Sigmoid colon (tissue), 7 donors: ENCODE data around the gene SHBG. TPM values are rescaled to one million over a fixed set of nuclear protein-coding genes. Genes with fewer than 3 reads are reported as not detected.

ENCODE experiments used
- DNase-seq: peaks from one replicate; pipeline ENCODE4 v3.0.0-alpha.2; 2019
- H3K27ac ChIP-seq, 4 donors: fragments of 200-600 bp; sonication (generic); one replicate each; pipeline ENCODE4 v1.5.1; 2016 to 2019; ENCODE audit warnings: mild to moderate bottlenecking in 1 of 4
- H3K27me3 ChIP-seq, 3 donors: fragments of 200-600 bp; sonication (generic); one replicate each; pipeline ENCODE4 v1.5.1; 2019; ENCODE audit warnings: mild to moderate bottlenecking in 1 of 3
- H3K36me3 ChIP-seq, 4 donors: fragments of 200-600 bp; sonication (generic); one replicate each; pipeline ENCODE4 v1.5.1; 2016 to 2019
- H3K4me1 ChIP-seq, 4 donors: fragments of 200-600 bp; sonication (generic); one replicate each; pipeline ENCODE4 v1.5.1; 2017 to 2019
- H3K4me3 ChIP-seq, 4 donors: fragments of 200-600 bp; sonication (generic); one replicate each; pipeline ENCODE4 v1.5.1; 2017 to 2019; ENCODE audit warnings: mild to moderate bottlenecking in 2 of 4, moderate library complexity in 1 of 4
- H3K9me3 ChIP-seq, 4 donors: fragments of 200-600 bp in 3 of 4; sonication (generic) in 3 of 4; one replicate each; pipeline versions ENCODE4 v1.5.1 to v1.6.1; 2013 to 2019
- CTCF ChIP-seq, 4 experiments: fragments of 450-650 bp in 3 of 4; fragments of 200-600 bp in 1 of 4; IDR thresholded peaks; one replicate each; pipeline ENCODE4 v1.5.1; 2016 to 2019; ENCODE audit warnings: antibody characterized with exemption in 4 of 4, mild to moderate bottlenecking in 3 of 4, moderate library complexity in 2 of 4
- EP300 ChIP-seq, 4 donors: sonication (generic); formaldehyde crosslinking; IDR thresholded peaks; one replicate each; pipeline ENCODE4 v1.6.1; 2017; ENCODE audit warnings: antibody characterized with exemption in 4 of 4
- POLR2A ChIP-seq, 2 donors: fragments of 450-650 bp; IDR thresholded peaks; one replicate each; pipeline ENCODE4 v1.6.1; 2016; ENCODE audit warnings: antibody characterized with exemption in 2 of 2, mild to moderate bottlenecking in 2 of 2, moderate library complexity in 2 of 2
- POLR2AphosphoS5 ChIP-seq, 4 donors: sonication (generic); formaldehyde crosslinking; IDR thresholded peaks; one replicate each; pipeline ENCODE4 v1.6.1; 2017; ENCODE audit warnings: antibody characterized with exemption in 4 of 4
- WGBS, 2 donors: extraction: QIAGEN DNeasy Blood & Tissue Kit; methylation state at CpG; one replicate each; pipeline ENCODE4 v1.1.7; 2013; 5-methylcytosine and 5-hydroxymethylcytosine counted together
- intact Hi-C: fragments of 100-400 bp; cut with DNase I; formaldehyde crosslinking; loops from one replicate; pipeline ENCODE4 v1.15.1; 2023
- polyA plus RNA-seq, 3 donors: library from polyadenylated mRNA; stranded (reverse); fragments of 200-250 nt; gene quantifications; one replicate each; pipeline ENCODE4 v1.2.3, GENCODE V29; 2013
- total RNA-seq, 4 donors: library from RNA; depleted of rRNA; stranded (reverse); fragments of >200 nt; gene quantifications; one replicate each; pipeline ENCODE4 v1.1.0, GENCODE V29; 2016
- donor health status: healthy with polysubstance abuse.
- donor health status: Bipolar disorder and iron deficiency.
- donor health status: healthy.

Gene SHBG
- total and polyA plus RNA-seq, 7 donors, result 0.34 to 1.2 TPM; not detected in 5

DNA sequence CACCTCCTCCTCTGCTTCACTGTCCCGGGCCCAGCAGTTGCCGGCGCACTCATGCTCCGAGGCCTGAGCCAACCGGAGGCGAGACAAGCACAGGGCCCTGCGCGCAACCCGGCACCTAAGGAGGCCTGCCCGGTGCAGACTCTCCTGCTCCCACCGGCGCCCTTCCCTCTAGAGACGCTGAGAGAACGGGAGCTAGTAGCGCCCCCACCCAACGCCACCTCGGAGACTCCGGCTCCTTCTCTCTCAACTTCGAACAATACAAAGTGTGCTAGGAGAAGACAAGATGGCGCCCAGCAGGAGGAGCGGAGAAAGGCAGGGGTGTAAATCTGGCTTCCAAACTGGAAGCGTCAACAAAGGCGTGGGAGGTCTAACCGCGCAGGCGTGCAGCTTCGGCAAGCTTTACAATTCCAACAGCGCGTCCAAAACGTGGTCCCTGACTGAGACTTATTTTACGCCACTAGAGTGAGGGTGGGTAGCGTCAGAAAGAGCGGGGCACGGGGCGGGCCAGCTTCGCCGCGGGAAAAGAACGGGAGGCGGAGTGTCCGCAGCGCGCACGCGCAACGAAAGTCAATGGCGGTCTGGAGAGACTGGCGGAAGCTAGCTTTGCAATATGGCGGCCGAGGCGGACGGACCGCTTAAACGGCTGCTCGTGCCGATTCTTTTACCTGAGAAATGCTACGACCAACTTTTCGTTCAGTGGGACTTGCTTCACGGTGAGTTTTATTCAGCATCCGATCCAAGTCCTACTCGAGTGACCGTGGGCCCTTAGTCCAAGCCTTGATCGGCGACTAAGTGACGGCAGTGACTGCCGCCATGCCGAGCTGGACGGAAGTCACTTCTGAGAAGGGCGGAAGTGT, 46.5 kb upstream of the SHBG start, which contains the start of gene MPDU1:
MPDU1 (plus strand) TSS at position 600 of the 857 bp plus-strand sequence; CDS start at position 611, 11 bp downstream.
- peak; percentile 99 for DNase-seq
- WGBS, 2 donors, result 17 to 20% methylated on average over 69 of the region's 69 CpGs
- peak within 1 kb of the TSS; percentile 91 to 92 (median 92) for H3K27ac ChIP-seq
- intact Hi-C loops, result loop anchor here (10.0 kb wide), 1 partner anchor 271 kb away; the partner anchor contains the start of genes CYB5D1, NAA38 and TMEM88
- H3K4me1 ChIP-seq, result peaks cover 0 to 76% (median 64%) of the 10 kb centered on the region in 4 donors
- peak within 1 kb of the TSS; percentile 39 to 63 (median 56) for H3K4me3 ChIP-seq
- no peaks in the 10 kb centered on the region for H3K9me3 ChIP-seq
- H3K27me3 ChIP-seq, result no peaks in the 10 kb centered on the region
- TF ChIP-seq POLR2A (IDR thresholded peaks at IDR 0.05), result peak in 1 of 2 donors; percentile 25
- no peak for TF ChIP-seq CTCF (IDR thresholded peaks at IDR 0.05)
- TF ChIP-seq POLR2AphosphoS5 (IDR thresholded peaks at IDR 0.05), result peak; percentile 52 to 85 (median 62)
- peak in 1 of 4 donors; percentile 41 for TF ChIP-seq EP300 (IDR thresholded peaks at IDR 0.05)
- H3K36me3 ChIP-seq, result peaks cover 5 to 20% (median 6%) of the 10 kb centered on the region in 4 donors

GRCh38 chr17:7586673-7587419, 43.1 kb upstream of the SHBG start:
- Histone ChIP-seq H3K4me1 (peaks cover 0 to 64% (median 57%) of the 10 kb centered on the region in 4 donors), H3K36me3 (peaks cover 1 to 21% (median 10%) of the 10 kb centered on the region in 4 donors)

GRCh38 chr17:7587420-7588151, 42.3 kb upstream of the SHBG start:
- H3K4me1 ChIP-seq, result peaks cover 0 to 56% (median 50%) of the 10 kb centered on the region in 4 donors
- intact Hi-C loops, result loop anchor here (2.0 to 10.0 kb wide), 3 partner anchors 73 to 267 kb away; partner anchors contain the start of genes CYB5D1, KCTD11, NAA38 and TMEM88
- no peaks in the 10 kb centered on the region for H3K27me3 ChIP-seq
- DNase-seq, result peak; percentile 80
- no peaks in the 10 kb centered on the region for H3K9me3 ChIP-seq
- H3K27ac ChIP-seq, result peak overlapping the region; percentile 82 to 90 (median 86)
- peaks cover 9 to 28% (median 17%) of the 10 kb centered on the region in 4 donors for H3K36me3 ChIP-seq
- TF ChIP-seq POLR2A (IDR thresholded peaks at IDR 0.05) (no peak), EP300 (IDR thresholded peaks at IDR 0.05) (no peak), CTCF (IDR thresholded peaks at IDR 0.05) (no peak), POLR2AphosphoS5 (IDR thresholded peaks at IDR 0.05) (no peak)
- WGBS, 2 donors, result 81 to 83% methylated on average over 12 of the region's 12 CpGs
- H3K4me3 ChIP-seq, result no peak overlapping the region

More at GRCh38 chr17:7586673-7587419, 43.1 kb upstream of the SHBG start:
- no peak for TF ChIP-seq CTCF (IDR thresholded peaks at IDR 0.05)
- TF ChIP-seq POLR2AphosphoS5 (IDR thresholded peaks at IDR 0.05), result no peak
- no peak for TF ChIP-seq POLR2A (IDR thresholded peaks at IDR 0.05)
- TF ChIP-seq EP300 (IDR thresholded peaks at IDR 0.05), result no peak
- DNase-seq, result no peak
- Histone ChIP-seq H3K4me3 (no peak overlapping the region), H3K9me3 (no peaks in the 10 kb centered on the region), H3K27me3 (no peaks in the 10 kb centered on the region), H3K27ac (peak overlapping the region; percentile 82 to 90 (median 86))
- WGBS, 2 donors, result 46 to 71% methylated on average over 9 of the region's 9 CpGs
- intact Hi-C loops, result loop anchor here (10.0 kb wide), 1 partner anchor 268 kb away; the partner anchor contains the start of genes CYB5D1, NAA38 and TMEM88
